Stimulated activated CD8-positive, alpha-beta memory T cell treated with anti-CD3 and anti-CD28 coated beads, Interleukin-7, amount 100 ng/mL, for 48 hours (primary cell): ENCODE data around the gene REXO1.
"Not testable (repeated sequence)": the region's sequence is repeated elsewhere in the genome, so short reads cannot be mapped to it uniquely, and the experiment has no call there.

Experiments
- DNase-seq, 2 donors: peaks; one replicate each; pipeline ENCODE4 v3.0.0-alpha.2; 2020; ENCODE audit warnings: low read depth in 1 of 2; ENCODE audit errors: extremely low read depth in 1 of 2

Gene REXO1

GRCh38 chr19:1877280-1877660, 29.0 kb upstream of the REXO1 start:
- DNase-seq, result not testable (repeated sequence)

- DNase-seq, result not testable (repeated sequence)
Observed at GRCh38 chr19:1876496-1877279, 28.4 kb upstream of the REXO1 start.

- DNase-seq, result peak; percentile 84 to 86
Observed at GRCh38 chr19:1875646-1876495, 27.6 kb upstream of the REXO1 start.

GRCh38 chr19:1875265-1875645, 27.0 kb upstream of the REXO1 start:
- not testable (repeated sequence) for DNase-seq

- no peak for DNase-seq
Observed at GRCh38 chr19:1874554-1875185, 26.4 kb upstream of the REXO1 start.

- no peak for DNase-seq
Observed at GRCh38 chr19:1873524-1874473, 25.5 kb upstream of the REXO1 start.

- DNase-seq, result no peak
Observed at GRCh38 chr19:1872807-1873523, 24.7 kb upstream of the REXO1 start.

- DNase-seq, result no peak
Observed at GRCh38 chr19:1871630-1872029, 23.3 kb upstream of the REXO1 start.

GRCh38 chr19:1871140-1871597, 22.9 kb upstream of the REXO1 start:
- no peak for DNase-seq

GRCh38 chr19:1868971-1869370, 20.7 kb upstream of the REXO1 start:
- DNase-seq, result no peak

GRCh38 chr19:1867349-1867724, 19.1 kb upstream of the REXO1 start:
- DNase-seq, result no peak

- DNase-seq, result no peak
Observed at GRCh38 chr19:1866693-1867348, 18.5 kb upstream of the REXO1 start.

GRCh38 chr19:1865172-1866010, 17.1 kb upstream of the REXO1 start:
- DNase-seq, result no peak

- DNase-seq, result no peak
Observed at GRCh38 chr19:1864480-1865171, 16.3 kb upstream of the REXO1 start.

GRCh38 chr19:1863638-1864479, 15.6 kb upstream of the REXO1 start:
- peak; percentile 90 to 92 for DNase-seq

- DNase-seq, result no peak
Observed at GRCh38 chr19:1863328-1863637, 15.0 kb upstream of the REXO1 start, which contains the start of gene KLF16. TSS of gene KLF16 (minus strand) at chr19:1863579. CDS start at chr19:1863497, 82 bp downstream.
